HCT116 (cell line): ENCODE data around the gene RNASE8. TPM values are rescaled to one million over a fixed set of nuclear protein-coding genes. Genes with fewer than 3 reads are reported as not detected.

Source experiments
- ATAC-seq: fragments of 200-7000 bp; cut with Tn5 transposase; 2 replicates; pipeline ENCODE4 v1.9.1; 2020; ENCODE audit warnings: mild to moderate bottlenecking, moderate library complexity
- BruUV-seq: library from RNA; stranded (reverse); fragments of 400-500 nt; replicated peaks from 2 replicates; lab custom pipeline; 2021; lab: Mats Ljungman, UMichigan
- CTCF ChIA-PET: fragments of 300-600 bp; sonication (Branson Sonifier 250); formaldehyde crosslinking; loops from one replicate; lab custom pipeline; 2021; ENCODE audit warnings: antibody characterized with exemption; lab: Charles Lee
- POLR2A ChIA-PET: fragments of 300-600, 350-600 bp; sonication (Branson Sonifier 250); formaldehyde crosslinking; loops from one replicate; lab custom pipeline; 2021; ENCODE audit warnings: antibody characterized with exemption; lab: Charles Lee
- RAD21 ChIA-PET, 2 experiments: fragments of 300-600 bp; sonication (Branson Sonifier 250); formaldehyde crosslinking; loops; one replicate each; lab custom pipeline; 2023; ENCODE audit warnings: low total read pairs in 2 of 2; ENCODE audit not compliant: uncharacterized antibody in 2 of 2, unreplicated experiment in 2 of 2, low non-redundant PET in 1 of 2; lab: Charles Lee
- DNase-seq: peaks from one replicate; pipeline ENCODE4 v3.0.0-alpha.2; 2010; ENCODE audit warnings: low read depth, low spot score
- H2AFZ ChIP-seq: fragments of 200-600 bp; shearing (Covaris generic), sonication (generic); 2 replicates; pipeline ENCODE4 v1.6.1; 2017; ENCODE audit warnings: low read depth, mixed run types, mixed read lengths, antibody characterized with exemption, low read length; ENCODE audit not compliant: poor library complexity, severe bottlenecking
- H3K27ac ChIP-seq: 2 replicates; pipeline ENCODE4 v1.5.1; 2012; ENCODE audit warnings: low read depth, low read length
- H3K27me3 ChIP-seq: fragments of 200-600 bp; sonication (generic); 2 replicates; pipeline ENCODE4 v1.6.1; 2016; ENCODE audit warnings: mixed run types, low read length, mixed read lengths; ENCODE audit not compliant: insufficient read depth
- H3K36me3 ChIP-seq, 2 experiments: fragments of 200-500 bp in 1 of 2; fragments of 200-600 bp in 1 of 2; sonication (Bioruptor generic) in 1 of 2; sonication (generic) in 1 of 2; 2 replicates each; pipeline versions ENCODE4 v1.5.1 to v1.6.1; 2014 to 2016; ENCODE audit warnings: low read length in 2 of 2, inconsistent platforms in 1 of 2, mixed read lengths in 1 of 2, mixed run types in 1 of 2; ENCODE audit not compliant: insufficient read depth in 2 of 2, control insufficient read depth in 1 of 2
- H3K4me1 ChIP-seq, 2 experiments: fragments of 200-600 bp in 1 of 2; sonication (generic) in 1 of 2; 2 replicates each; pipeline versions ENCODE4 v1.5.1 to v1.6.1; 2012 to 2017; ENCODE audit warnings: low read length in 2 of 2, inconsistent platforms in 1 of 2, mild to moderate bottlenecking in 1 of 2, mixed read lengths in 1 of 2, mixed run types in 1 of 2, moderate library complexity in 1 of 2; ENCODE audit not compliant: insufficient read depth in 2 of 2, control insufficient read depth in 1 of 2
- H3K4me2 ChIP-seq: fragments of 200-600 bp; sonication (generic); 2 replicates; pipeline ENCODE4 v1.6.1; 2017; ENCODE audit warnings: mixed run types, low read length, mixed read lengths
- H3K4me3 ChIP-seq, 2 experiments: fragments of 200-600 bp in 1 of 2; sonication (generic) in 1 of 2; replicated peaks in 1 of 2; 2 replicates each; pipeline ENCODE4 v1.5.1; 2011 to 2016; ENCODE audit warnings: low read length in 2 of 2, control low read depth in 1 of 2, low read depth in 1 of 2, mild to moderate bottlenecking in 1 of 2, mixed read lengths in 1 of 2, mixed run types in 1 of 2
- H3K79me2 ChIP-seq: fragments of 200-600 bp; sonication (generic); 2 replicates; pipeline ENCODE4 v1.6.1; 2017; ENCODE audit warnings: mild to moderate bottlenecking, mixed run types, low read length, moderate library complexity, mixed read lengths; ENCODE audit not compliant: insufficient read depth
- H3K9ac ChIP-seq: fragments of 200-600 bp; sonication (generic); 2 replicates; pipeline ENCODE4 v1.6.1; 2016; ENCODE audit warnings: low read length, mixed read lengths
- H3K9me2 ChIP-seq: fragments of 200-600 bp; sonication (generic), shearing (Covaris generic); 2 replicates; pipeline ENCODE4 v1.6.1; 2017; ENCODE audit warnings: mixed run types, mild to moderate bottlenecking, moderate library complexity; ENCODE audit not compliant: insufficient read depth
- H3K9me3 ChIP-seq, 2 experiments: fragments of 200-500 bp in 1 of 2; fragments of 200-600 bp in 1 of 2; sonication (Bioruptor generic) in 1 of 2; sonication (generic) in 1 of 2; 2 replicates each; pipeline ENCODE4 v1.6.1; 2014 to 2017; ENCODE audit warnings: low read length in 2 of 2, mixed read lengths in 2 of 2, inconsistent platforms in 1 of 2, low read depth in 1 of 2, mild to moderate bottlenecking in 1 of 2, mixed run types in 1 of 2, moderate library complexity in 1 of 2; ENCODE audit not compliant: control insufficient read depth in 1 of 2, insufficient read depth in 1 of 2
- H4K20me1 ChIP-seq: fragments of 200-600 bp; sonication (generic), shearing (Covaris generic); 2 replicates; pipeline ENCODE4 v1.6.1; 2017; ENCODE audit warnings: mixed run types, mild to moderate bottlenecking, moderate library complexity; ENCODE audit not compliant: insufficient read depth
- CEBPB ChIP-seq: IDR thresholded peaks from 2 replicates; pipeline ENCODE4 v1.6.1; 2012; ENCODE audit warnings: low read depth
- EGR1 ChIP-seq: IDR thresholded peaks from 2 replicates; pipeline ENCODE4 v1.6.1; 2012; ENCODE audit warnings: low read depth
- EZH2 ChIP-seq: fragments of 200-600 bp; sonication (generic); IDR thresholded peaks from 2 replicates; pipeline ENCODE4 v1.6.1; 2017; ENCODE audit warnings: antibody characterized with exemption, mixed run types
- EZH2phosphoT487 ChIP-seq: fragments of 200-600 bp; IDR thresholded peaks from 2 replicates; pipeline ENCODE4 v1.6.1; 2018; ENCODE audit warnings: antibody characterized with exemption, borderline replicate concordance
- FOSL1 ChIP-seq: IDR thresholded peaks from 2 replicates; pipeline ENCODE4 v1.6.1; 2012; ENCODE audit warnings: low read depth
- MAX ChIP-seq: IDR thresholded peaks from 2 replicates; pipeline ENCODE4 v1.6.1; 2012
- POLR2A ChIP-seq: IDR thresholded peaks from 2 replicates; pipeline ENCODE4 v1.7.0; 2011; ENCODE audit warnings: borderline replicate concordance; ENCODE audit not compliant: insufficient read depth, insufficient read length; ENCODE audit errors: extremely low read depth
- POLR2AphosphoS5 ChIP-seq: IDR thresholded peaks from 2 replicates; pipeline ENCODE4 v1.6.1; 2011; ENCODE audit warnings: mild to moderate bottlenecking, low read depth, low read length, moderate library complexity
- RAD21 ChIP-seq: IDR thresholded peaks from 2 replicates; pipeline ENCODE4 v1.6.1; 2012; ENCODE audit warnings: low read depth, mild to moderate bottlenecking
- SRF ChIP-seq: IDR thresholded peaks from 2 replicates; pipeline ENCODE4 v1.6.1; 2012; ENCODE audit warnings: low read depth
- YY1 ChIP-seq: IDR thresholded peaks from 2 replicates; pipeline ENCODE4 v1.6.1; 2011; ENCODE audit warnings: low read length, low read depth, moderate library complexity, mild to moderate bottlenecking; ENCODE audit not compliant: insufficient replicate concordance; ENCODE audit errors: extremely low read depth
- ZBTB33 ChIP-seq: IDR thresholded peaks from 2 replicates; pipeline ENCODE4 v1.6.1; 2011; ENCODE audit warnings: mild to moderate bottlenecking, low read length, moderate library complexity; ENCODE audit not compliant: insufficient replicate concordance; ENCODE audit errors: extremely low read depth
- intact Hi-C: fragments of 100-400 bp; cut with micrococcal nuclease; formaldehyde crosslinking; loops from 2 replicates; pipeline ENCODE4 v1.10.0; 2022
- total RNA-seq: library from RNA; stranded (reverse); gene quantifications from one replicate; pipeline ENCODE4 v1.2.1, GENCODE V29; 2021; ENCODE audit not compliant: unreplicated experiment
- TF ChIP-seq, protein P1 (sequence below), 3 experiments: fragments of 200-600 bp in 1 of 3; sonication (generic) in 1 of 3; IDR thresholded peaks in 2 of 3; conservative IDR thresholded peaks in 1 of 3; 2 replicates each; pipeline ENCODE4 v1.5.1; 2012 to 2017; ENCODE audit warnings: low read depth in 2 of 3, low read length in 2 of 3, antibody characterized with exemption in 1 of 3, borderline replicate concordance in 1 of 3, control low read depth in 1 of 3, mild to moderate bottlenecking in 1 of 3, mixed read lengths in 1 of 3, mixed run types in 1 of 3, moderate library complexity in 1 of 3; ENCODE audit not compliant: insufficient read depth in 1 of 3

Gene RNASE8
- total RNA-seq, 1 experiment from 2014 or later: not detected

GRCh38 chr14:21054768-21055145, 2.9 kb upstream of the RNASE8 start (continued):
- TF ChIP-seq, protein P1, sequence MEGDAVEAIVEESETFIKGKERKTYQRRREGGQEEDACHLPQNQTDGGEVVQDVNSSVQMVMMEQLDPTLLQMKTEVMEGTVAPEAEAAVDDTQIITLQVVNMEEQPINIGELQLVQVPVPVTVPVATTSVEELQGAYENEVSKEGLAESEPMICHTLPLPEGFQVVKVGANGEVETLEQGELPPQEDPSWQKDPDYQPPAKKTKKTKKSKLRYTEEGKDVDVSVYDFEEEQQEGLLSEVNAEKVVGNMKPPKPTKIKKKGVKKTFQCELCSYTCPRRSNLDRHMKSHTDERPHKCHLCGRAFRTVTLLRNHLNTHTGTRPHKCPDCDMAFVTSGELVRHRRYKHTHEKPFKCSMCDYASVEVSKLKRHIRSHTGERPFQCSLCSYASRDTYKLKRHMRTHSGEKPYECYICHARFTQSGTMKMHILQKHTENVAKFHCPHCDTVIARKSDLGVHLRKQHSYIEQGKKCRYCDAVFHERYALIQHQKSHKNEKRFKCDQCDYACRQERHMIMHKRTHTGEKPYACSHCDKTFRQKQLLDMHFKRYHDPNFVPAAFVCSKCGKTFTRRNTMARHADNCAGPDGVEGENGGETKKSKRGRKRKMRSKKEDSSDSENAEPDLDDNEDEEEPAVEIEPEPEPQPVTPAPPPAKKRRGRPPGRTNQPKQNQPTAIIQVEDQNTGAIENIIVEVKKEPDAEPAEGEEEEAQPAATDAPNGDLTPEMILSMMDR (IDR thresholded peaks at IDR 0.05 in 2 of 3, conservative IDR thresholded peaks at IDR 0.05 in 1 of 3; ENCODE audit: borderline replicate concordance in 1 of 3, insufficient read depth in 1 of 3, low read depth in 2 of 3, low read length in 2 of 3): no peak
- TF ChIP-seq YY1: no peak
- no peak for TF ChIP-seq EGR1
- TF ChIP-seq EZH2: no peak
- no peak for TF ChIP-seq POLR2A
- TF ChIP-seq ZBTB33: no peak
- no peak for TF ChIP-seq RAD21
- TF ChIP-seq, all 23 proteins: peak for 0

DNA sequence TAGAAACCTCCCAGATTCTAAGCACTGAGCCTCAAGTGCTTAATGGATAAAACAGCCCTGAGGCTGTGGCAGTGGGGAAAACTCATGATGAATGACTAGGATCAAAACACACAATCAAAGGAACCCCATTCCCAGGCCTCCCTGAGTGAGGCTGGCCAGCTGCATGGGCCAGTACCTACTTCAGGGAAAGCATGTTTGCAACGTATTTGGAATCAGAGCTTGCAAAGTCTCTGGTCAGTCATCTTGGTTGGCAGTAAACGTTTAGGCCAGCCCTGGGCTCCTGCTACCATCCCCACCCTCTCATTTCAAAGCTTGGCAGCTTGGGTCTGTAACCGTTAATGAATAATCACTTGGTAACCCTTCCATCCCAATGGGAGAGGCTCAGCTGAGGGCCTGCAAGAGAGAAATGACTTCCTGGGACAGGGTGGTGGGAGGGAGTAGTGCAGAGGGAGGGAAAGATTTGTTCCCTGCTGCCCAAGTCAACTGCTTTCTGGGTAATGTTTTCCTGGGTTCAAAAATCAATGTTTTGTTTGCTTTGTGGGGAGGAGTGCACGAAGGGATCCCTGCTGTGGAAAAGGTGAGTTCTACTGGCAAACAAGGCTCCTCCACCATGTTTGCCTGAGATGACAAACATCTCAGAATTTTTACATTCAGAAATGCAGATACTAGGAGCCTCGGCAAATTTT, 2.0 kb upstream of the RNASE8 start:
- CTCF ChIA-PET: no interaction called here
- no peaks in the 10 kb centered on the region for H3K4me1 ChIP-seq
- H3K79me2 ChIP-seq: no peaks in the 10 kb centered on the region
- no peak overlapping the region for H3K4me2 ChIP-seq
- no peak overlapping the region for H3K9ac ChIP-seq
- ATAC-seq: no peak
- no peaks in the 10 kb centered on the region for H3K36me3 ChIP-seq
- RAD21 ChIA-PET: no interaction called here
- no peaks in the 10 kb centered on the region for H3K27me3 ChIP-seq
- no peak overlapping the region for H3K27ac ChIP-seq
- no peak for DNase-seq
- no peak overlapping the region for H2AFZ ChIP-seq
- no peaks in the 10 kb centered on the region for H4K20me1 ChIP-seq
- no TSS peak for BruUV-seq
- H3K4me3 ChIP-seq: no peak overlapping the region
- no peaks in the 10 kb centered on the region for H3K9me3 ChIP-seq
- POLR2A ChIA-PET: no interaction called here
- intact Hi-C loops: no loop called here
- H3K9me2 ChIP-seq: no peaks in the 10 kb centered on the region
- TF ChIP-seq POLR2AphosphoS5: no peak
- no peak for TF ChIP-seq FOSL1
- no peak for TF ChIP-seq EGR1
- TF ChIP-seq MAX: no peak
- no peak for TF ChIP-seq EZH2
- no peak for TF ChIP-seq CEBPB
- no peak for TF ChIP-seq SRF
- no peak for TF ChIP-seq EZH2phosphoT487
